ENCODE data around the gene HSD17B11. TPM values are rescaled to one million over a fixed set of nuclear protein-coding genes. Genes with fewer than 3 reads are reported as not detected.
"Not testable (repeated sequence)": the region's sequence is repeated elsewhere in the genome, so short reads cannot be mapped to it uniquely, and the experiment has no call there.

Gene HSD17B11
- total RNA-seq, 1 donor from 2014 or later = 30.8 TPM

DNA sequence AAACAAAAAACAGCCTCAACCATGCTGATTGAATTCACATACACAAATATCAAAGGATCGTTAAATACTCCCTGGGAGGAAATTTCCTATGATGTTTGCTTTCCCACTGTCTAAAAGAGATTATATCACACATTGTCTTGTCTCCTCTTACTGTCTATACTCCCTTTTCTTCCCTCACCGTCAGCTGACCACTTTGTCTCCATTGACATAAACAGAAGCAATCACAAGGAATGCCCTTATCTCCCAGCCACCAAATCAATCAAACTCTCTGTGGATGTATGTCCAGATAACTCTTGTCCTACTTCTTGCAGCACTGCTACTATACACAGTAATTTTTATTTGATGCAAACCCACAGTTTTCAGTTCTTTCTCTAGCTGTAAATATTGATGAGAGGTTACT is 19.2 kb upstream of the HSD17B11 start:
- no peak overlapping the region for H3K27ac Mint-ChIP-seq
- H2AFZ ChIP-seq (replicated peaks) = peak overlapping the region; percentile 17
- H3K36me3 Mint-ChIP-seq = no peaks in the 10 kb centered on the region

DNA sequence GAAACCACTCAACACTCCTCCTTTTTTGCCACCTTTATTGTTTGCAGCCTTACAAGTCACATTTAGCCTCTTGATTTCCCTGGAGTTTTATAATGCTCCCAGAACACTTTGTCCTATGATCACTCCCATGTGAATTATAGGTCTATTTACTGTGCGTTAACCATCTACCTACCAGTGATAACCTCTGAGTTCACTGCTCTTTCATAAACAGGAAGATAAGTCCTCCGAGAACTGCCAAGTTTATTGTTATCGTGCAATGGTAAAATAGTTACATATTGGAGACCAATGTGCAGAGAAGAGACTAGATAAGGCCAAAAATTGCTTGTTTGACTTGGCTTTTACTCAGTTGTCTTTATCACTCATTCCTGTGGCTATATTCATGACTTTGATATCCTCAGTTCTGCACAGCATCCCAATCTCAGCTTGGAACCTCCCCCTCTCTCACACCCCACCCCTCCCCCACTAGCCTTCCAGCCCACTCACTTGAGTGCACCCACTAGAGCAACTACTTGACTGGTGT is 18.5 kb upstream of the HSD17B11 start:
- Histone ChIP-seq H3K36me3 (no peaks in the 10 kb centered on the region), H3K79me2 (ENCODE audit: low read depth) (no peaks in the 10 kb centered on the region), H3K9ac (no peak overlapping the region), H3K27me3 (no peaks in the 10 kb centered on the region), H3K9me3 (ENCODE audit: low read depth) (no peaks in the 10 kb centered on the region), H4K20me1 (ENCODE audit: low read depth) (no peaks in the 10 kb centered on the region), H2AFZ (replicated peaks) (no peak overlapping the region), H3F3A (ENCODE audit: low read depth) (no peaks in the 10 kb centered on the region), H3K27ac (no peak overlapping the region), H3K4me1 (peaks cover 7% of the 10 kb centered on the region), H3K4me2 (no peak overlapping the region), H3K4me3 (no peak overlapping the region)
- TF ChIP-seq, protein P1, sequence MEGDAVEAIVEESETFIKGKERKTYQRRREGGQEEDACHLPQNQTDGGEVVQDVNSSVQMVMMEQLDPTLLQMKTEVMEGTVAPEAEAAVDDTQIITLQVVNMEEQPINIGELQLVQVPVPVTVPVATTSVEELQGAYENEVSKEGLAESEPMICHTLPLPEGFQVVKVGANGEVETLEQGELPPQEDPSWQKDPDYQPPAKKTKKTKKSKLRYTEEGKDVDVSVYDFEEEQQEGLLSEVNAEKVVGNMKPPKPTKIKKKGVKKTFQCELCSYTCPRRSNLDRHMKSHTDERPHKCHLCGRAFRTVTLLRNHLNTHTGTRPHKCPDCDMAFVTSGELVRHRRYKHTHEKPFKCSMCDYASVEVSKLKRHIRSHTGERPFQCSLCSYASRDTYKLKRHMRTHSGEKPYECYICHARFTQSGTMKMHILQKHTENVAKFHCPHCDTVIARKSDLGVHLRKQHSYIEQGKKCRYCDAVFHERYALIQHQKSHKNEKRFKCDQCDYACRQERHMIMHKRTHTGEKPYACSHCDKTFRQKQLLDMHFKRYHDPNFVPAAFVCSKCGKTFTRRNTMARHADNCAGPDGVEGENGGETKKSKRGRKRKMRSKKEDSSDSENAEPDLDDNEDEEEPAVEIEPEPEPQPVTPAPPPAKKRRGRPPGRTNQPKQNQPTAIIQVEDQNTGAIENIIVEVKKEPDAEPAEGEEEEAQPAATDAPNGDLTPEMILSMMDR (IDR thresholded peaks at IDR 0.05) = no peak
- TF ChIP-seq EZH2 (IDR thresholded peaks at IDR 0.05) (no peak), EZH2phosphoT487 (IDR thresholded peaks at IDR 0.05) (no peak)
- Mint-ChIP-seq H3K4me3 (no peak overlapping the region), H3K27me3 (ENCODE audit: insufficient read depth, low read depth) (no peaks in the 10 kb centered on the region), H3K27ac (no peak overlapping the region), H3K4me1 (peaks cover 5% of the 10 kb centered on the region), H3K36me3 (no peaks in the 10 kb centered on the region), H3K9me3 (peaks cover 2% of the 10 kb centered on the region)
- no peak for DNase-seq (ENCODE audit: low spot score)

More for the DNA sequence above, 19.2 kb upstream of the HSD17B11 start:
- Mint-ChIP-seq H3K4me3 (no peak overlapping the region), H3K9me3 (peaks cover 2% of the 10 kb centered on the region), H3K4me1 (peaks cover 7% of the 10 kb centered on the region), H3K27me3 (ENCODE audit: insufficient read depth, low read depth) (no peaks in the 10 kb centered on the region)
- Histone ChIP-seq H3K36me3 (no peaks in the 10 kb centered on the region), H3K27me3 (no peaks in the 10 kb centered on the region), H3K4me2 (no peak overlapping the region), H3F3A (ENCODE audit: low read depth) (no peaks in the 10 kb centered on the region), H4K20me1 (ENCODE audit: low read depth) (no peaks in the 10 kb centered on the region), H3K79me2 (ENCODE audit: low read depth) (no peaks in the 10 kb centered on the region), H3K9me3 (ENCODE audit: low read depth) (no peaks in the 10 kb centered on the region), H3K4me1 (peaks cover 7% of the 10 kb centered on the region), H3K4me3 (no peak overlapping the region), H3K27ac (no peak overlapping the region), H3K9ac (no peak overlapping the region)
- no peak for DNase-seq (ENCODE audit: low spot score)
- TF ChIP-seq EZH2 (IDR thresholded peaks at IDR 0.05) (no peak), EZH2phosphoT487 (IDR thresholded peaks at IDR 0.05) (no peak)
- TF ChIP-seq, protein P1 (IDR thresholded peaks at IDR 0.05) = no peak

DNA sequence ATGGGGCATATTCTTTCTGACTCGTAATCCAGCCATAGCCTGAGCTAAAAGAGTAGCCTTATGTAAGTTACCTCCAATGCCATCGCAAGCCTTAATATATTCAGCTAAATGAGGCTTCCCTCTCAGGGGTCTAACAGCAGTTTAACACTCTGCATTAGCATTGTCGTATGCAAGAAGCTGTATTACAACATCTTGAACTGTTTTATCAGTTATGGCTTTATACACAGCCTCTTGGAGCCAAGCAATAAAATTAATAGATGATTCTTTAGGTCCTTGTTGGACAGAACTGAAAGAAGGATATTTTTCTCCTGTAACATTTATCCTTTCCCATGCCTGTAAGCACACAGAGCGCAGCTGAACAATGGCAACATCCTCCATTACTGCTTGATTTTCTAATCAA is 15.9 kb upstream of the HSD17B11 start:
- H2AFZ ChIP-seq (replicated peaks) = peak overlapping the region; percentile 81
- not testable (repeated sequence) for H3K4me1 Mint-ChIP-seq; H3K9ac ChIP-seq; H3K9me3 Mint-ChIP-seq; H3K27ac Mint-ChIP-seq; H3K4me3 Mint-ChIP-seq; H3K27me3 ChIP-seq; H3K36me3 ChIP-seq; DNase-seq (ENCODE audit: low spot score); H3K27me3 Mint-ChIP-seq (ENCODE audit: insufficient read depth, low read depth); H3K4me1 ChIP-seq; H3K79me2 ChIP-seq (ENCODE audit: low read depth); H3K36me3 Mint-ChIP-seq; H3K9me3 ChIP-seq (ENCODE audit: low read depth); H3K27ac ChIP-seq; H3F3A ChIP-seq (ENCODE audit: low read depth); H3K4me2 ChIP-seq; H4K20me1 ChIP-seq (ENCODE audit: low read depth); H3K4me3 ChIP-seq

DNA sequence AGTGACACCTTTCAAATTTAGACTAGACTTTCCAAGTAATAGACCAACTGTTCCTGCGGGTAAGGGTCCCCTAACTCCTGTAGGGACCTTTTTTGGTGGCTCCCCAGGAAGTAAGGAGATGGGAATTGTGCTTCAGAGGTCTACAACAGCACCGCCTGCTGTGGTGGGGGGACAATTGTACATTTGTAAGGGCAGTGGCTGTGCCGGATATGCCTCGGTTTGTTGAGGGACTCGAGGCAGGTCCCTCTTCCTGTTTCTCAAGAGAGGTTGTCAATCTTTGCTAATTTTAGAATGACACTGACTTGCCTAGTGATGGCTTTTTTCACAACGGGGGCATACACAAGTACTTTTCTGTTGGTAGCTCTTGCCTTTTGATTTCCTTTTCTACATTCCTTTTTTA is 15.5 kb upstream of the HSD17B11 start:
- Histone ChIP-seq H3K4me3 (no peak overlapping the region), H3K4me2 (no peak overlapping the region), H3K27me3 (no peaks in the 10 kb centered on the region), H4K20me1 (ENCODE audit: low read depth) (no peaks in the 10 kb centered on the region), H3K36me3 (no peaks in the 10 kb centered on the region), H3K4me1 (peaks cover 7% of the 10 kb centered on the region), H3K9ac (no peak overlapping the region), H3K9me3 (ENCODE audit: low read depth) (no peaks in the 10 kb centered on the region), H3F3A (ENCODE audit: low read depth) (no peaks in the 10 kb centered on the region), H2AFZ (replicated peaks) (peak overlapping the region; percentile 81), H3K27ac (no peak overlapping the region), H3K79me2 (ENCODE audit: low read depth) (no peaks in the 10 kb centered on the region)
- Mint-ChIP-seq H3K4me3 (no peak overlapping the region), H3K9me3 (peaks cover 6% of the 10 kb centered on the region), H3K36me3 (no peaks in the 10 kb centered on the region), H3K27me3 (ENCODE audit: insufficient read depth, low read depth) (no peaks in the 10 kb centered on the region), H3K27ac (no peak overlapping the region), H3K4me1 (peaks cover 5% of the 10 kb centered on the region)
- no peak for DNase-seq (ENCODE audit: low spot score)
- no peak for TF ChIP-seq EZH2 (IDR thresholded peaks at IDR 0.05)
- TF ChIP-seq, protein P1 (IDR thresholded peaks at IDR 0.05) = no peak
- no peak for TF ChIP-seq EZH2phosphoT487 (IDR thresholded peaks at IDR 0.05)
